SK-N-MC (cell line): Measurements from ENCODE around the gene PARD3B.
A peak's percentile ranks its signal among the peaks of the same experiment; 100 is the strongest.

Experiments
- DNase-seq: peaks from one replicate; pipeline ENCODE4 v3.0.0-alpha.2; 2011; ENCODE audit warnings: low read depth, low spot score
- H3K27ac ChIP-seq: fragments of 200-600 bp; sonication (generic); 2 replicates; pipeline ENCODE4 v1.5.1; 2016; ENCODE audit warnings: mixed run types
- H3K36me3 ChIP-seq: fragments of 200-600 bp; sonication (generic); 2 replicates; pipeline ENCODE4 v1.6.1; 2017; ENCODE audit warnings: antibody characterized with exemption, low read length, mixed read lengths; ENCODE audit not compliant: insufficient read depth
- H3K4me3 ChIP-seq: fragments of 200-600 bp; sonication (generic); 2 replicates; pipeline ENCODE4 v1.5.1; 2016
- H3K9ac ChIP-seq: fragments of 200-600 bp; sonication (generic); 2 replicates; pipeline ENCODE4 v1.8.0; 2017; ENCODE audit warnings: mixed run types, mixed read lengths; ENCODE audit not compliant: insufficient read length
- H3K9me3 ChIP-seq: fragments of 200-600 bp; sonication (generic); 2 replicates; pipeline ENCODE4 v1.6.1; 2017; ENCODE audit warnings: low read depth, mild to moderate bottlenecking, antibody characterized with exemption, low read length, moderate library complexity, mixed read lengths
- EZH2 ChIP-seq: fragments of 200-600 bp; sonication (generic); IDR thresholded peaks from one replicate; pipeline ENCODE4 v1.6.1; 2017; ENCODE audit warnings: antibody characterized with exemption
- FOXP2 ChIP-seq: optimal IDR thresholded peaks from 2 replicates; pipeline ENCODE3; 2011; ENCODE audit warnings: mild to moderate bottlenecking, moderate library complexity; ENCODE audit not compliant: insufficient read depth; ENCODE audit errors: extremely low read length, control extremely low read depth
- POLR2AphosphoS5 ChIP-seq: IDR thresholded peaks from 2 replicates; pipeline ENCODE4 v1.6.1; 2012; ENCODE audit warnings: mild to moderate bottlenecking, low read depth, low read length, borderline replicate concordance

PARD3B gene

GRCh38 chr2:205352593-205352992 is 807.3 kb downstream of the PARD3B start:
- TF ChIP-seq FOXP2 (no peak), POLR2AphosphoS5 (no peak), EZH2 (no peak)
- Histone ChIP-seq H3K27ac (no peak overlapping the region), H3K9ac (no peak overlapping the region), H3K36me3 (no peaks in the 10 kb centered on the region), H3K4me3 (no peak overlapping the region), H3K9me3 (no peaks in the 10 kb centered on the region)
- DNase-seq = no peak

GRCh38 chr2:205357732-205358131 is 812.5 kb downstream of the PARD3B start:
- DNase-seq = no peak
- Histone ChIP-seq H3K4me3 (no peak overlapping the region), H3K9ac (no peak overlapping the region), H3K9me3 (no peaks in the 10 kb centered on the region), H3K36me3 (no peaks in the 10 kb centered on the region), H3K27ac (peak overlapping the region; percentile 32; the same call in 1 of the 2 replicates)
- TF ChIP-seq POLR2AphosphoS5 (no peak), EZH2 (no peak), FOXP2 (no peak)

DNA sequence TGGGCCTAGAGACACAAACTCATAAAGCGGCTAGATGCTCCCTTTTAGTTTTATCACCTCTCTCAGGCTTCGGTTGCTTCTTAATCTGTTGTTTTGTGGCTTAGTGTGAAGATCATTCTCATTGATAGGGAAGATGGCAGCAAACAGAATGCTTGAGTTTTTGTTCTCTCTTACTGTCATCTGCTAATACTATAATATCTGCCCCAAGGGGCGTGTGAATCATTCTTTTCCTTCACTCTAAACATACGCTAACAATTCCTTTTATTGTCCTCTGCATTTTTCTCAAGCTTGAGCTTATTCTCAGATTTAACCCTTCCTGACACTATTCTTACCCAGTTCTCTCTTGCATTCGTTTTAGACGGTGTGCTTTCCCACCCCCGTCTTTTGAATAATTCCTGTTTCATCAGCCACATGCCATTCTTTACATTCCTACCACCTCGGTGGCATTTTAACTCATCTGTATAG is 813.1 kb downstream of the PARD3B start:
- no peak for TF ChIP-seq FOXP2
- TF ChIP-seq EZH2 = no peak
- TF ChIP-seq POLR2AphosphoS5 = no peak
- DNase-seq = no peak
- Histone ChIP-seq H3K4me3 (no peak overlapping the region), H3K27ac (peak overlapping the region; percentile 32; the same call in 1 of the 2 replicates), H3K9me3 (no peaks in the 10 kb centered on the region), H3K9ac (no peak overlapping the region), H3K36me3 (no peaks in the 10 kb centered on the region)

GRCh38 chr2:205361272-205361671 is 816.0 kb downstream of the PARD3B start:
- H3K36me3 ChIP-seq = no peaks in the 10 kb centered on the region
- no peak overlapping the region for H3K4me3 ChIP-seq
- DNase-seq = no peak
- no peak overlapping the region for H3K9ac ChIP-seq
- H3K27ac ChIP-seq = no peak overlapping the region
- TF ChIP-seq FOXP2 = no peak
- TF ChIP-seq EZH2 = no peak
- no peak for TF ChIP-seq POLR2AphosphoS5
- no peaks in the 10 kb centered on the region for H3K9me3 ChIP-seq

- H3K27ac ChIP-seq = no peak overlapping the region
- no peak overlapping the region for H3K4me3 ChIP-seq
- H3K9ac ChIP-seq = no peak overlapping the region
- H3K36me3 ChIP-seq = no peaks in the 10 kb centered on the region
- no peaks in the 10 kb centered on the region for H3K9me3 ChIP-seq
- TF ChIP-seq FOXP2 (no peak), POLR2AphosphoS5 (no peak), EZH2 (no peak)
- no peak for DNase-seq
Measured at GRCh38 chr2:205361970-205362369, 816.7 kb downstream of the PARD3B start.

- H3K36me3 ChIP-seq = no peaks in the 10 kb centered on the region
- H3K9ac ChIP-seq = no peak overlapping the region
- no peaks in the 10 kb centered on the region for H3K9me3 ChIP-seq
- H3K4me3 ChIP-seq = no peak overlapping the region
- no peak overlapping the region for H3K27ac ChIP-seq
- DNase-seq = no peak
- no peak for TF ChIP-seq FOXP2
- TF ChIP-seq POLR2AphosphoS5 = no peak
- no peak for TF ChIP-seq EZH2
Measured at GRCh38 chr2:205364261-205364660, 819.0 kb downstream of the PARD3B start.

- no peak overlapping the region for H3K9ac ChIP-seq
- H3K36me3 ChIP-seq = no peaks in the 10 kb centered on the region
- H3K4me3 ChIP-seq = no peak overlapping the region
- TF ChIP-seq FOXP2 = no peak
- no peak for TF ChIP-seq POLR2AphosphoS5
- TF ChIP-seq EZH2 = no peak
- no peak for DNase-seq
- no peaks in the 10 kb centered on the region for H3K9me3 ChIP-seq
- H3K27ac ChIP-seq = no peak overlapping the region
Measured at GRCh38 chr2:205366336-205367060, 821.2 kb downstream of the PARD3B start.

- no peak overlapping the region for H3K9ac ChIP-seq
- no peaks in the 10 kb centered on the region for H3K36me3 ChIP-seq
- TF ChIP-seq EZH2 (no peak), POLR2AphosphoS5 (no peak), FOXP2 (no peak)
- H3K4me3 ChIP-seq = no peak overlapping the region
- no peaks in the 10 kb centered on the region for H3K9me3 ChIP-seq
- DNase-seq = no peak
- no peak overlapping the region for H3K27ac ChIP-seq
Measured at GRCh38 chr2:205367331-205367935, 822.2 kb downstream of the PARD3B start.

DNA sequence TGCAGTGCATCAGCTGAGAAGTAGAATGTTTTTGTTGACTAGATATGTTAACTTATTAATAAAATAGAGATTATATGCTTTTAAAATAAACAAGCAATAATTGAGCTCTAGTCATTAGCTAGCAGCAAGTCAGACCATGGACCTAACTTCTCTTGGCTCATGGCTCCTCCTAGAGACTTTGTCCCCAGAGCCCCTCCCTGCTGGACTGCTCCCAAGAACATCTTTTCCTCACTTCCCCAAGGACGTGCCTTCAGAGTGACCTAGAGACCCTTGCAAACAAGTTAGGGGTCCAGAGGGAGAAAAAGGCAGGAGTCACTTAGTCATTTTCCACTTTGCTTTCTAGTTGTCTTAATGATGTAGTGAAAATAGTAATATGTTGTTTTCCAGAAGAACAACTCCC is 824.5 kb downstream of the PARD3B start:
- Histone ChIP-seq H3K4me3 (no peak overlapping the region), H3K27ac (no peak overlapping the region), H3K36me3 (no peaks in the 10 kb centered on the region), H3K9me3 (no peaks in the 10 kb centered on the region), H3K9ac (no peak overlapping the region)
- DNase-seq = no peak
- TF ChIP-seq FOXP2 (no peak), EZH2 (no peak), POLR2AphosphoS5 (no peak)
